Measurements from ENCODE around the gene ZNF281.
"Not testable (repeated sequence)": the region's sequence is repeated elsewhere in the genome, so short reads cannot be mapped to it uniquely, and the experiment has no call there.

ZNF281 gene

DNA sequence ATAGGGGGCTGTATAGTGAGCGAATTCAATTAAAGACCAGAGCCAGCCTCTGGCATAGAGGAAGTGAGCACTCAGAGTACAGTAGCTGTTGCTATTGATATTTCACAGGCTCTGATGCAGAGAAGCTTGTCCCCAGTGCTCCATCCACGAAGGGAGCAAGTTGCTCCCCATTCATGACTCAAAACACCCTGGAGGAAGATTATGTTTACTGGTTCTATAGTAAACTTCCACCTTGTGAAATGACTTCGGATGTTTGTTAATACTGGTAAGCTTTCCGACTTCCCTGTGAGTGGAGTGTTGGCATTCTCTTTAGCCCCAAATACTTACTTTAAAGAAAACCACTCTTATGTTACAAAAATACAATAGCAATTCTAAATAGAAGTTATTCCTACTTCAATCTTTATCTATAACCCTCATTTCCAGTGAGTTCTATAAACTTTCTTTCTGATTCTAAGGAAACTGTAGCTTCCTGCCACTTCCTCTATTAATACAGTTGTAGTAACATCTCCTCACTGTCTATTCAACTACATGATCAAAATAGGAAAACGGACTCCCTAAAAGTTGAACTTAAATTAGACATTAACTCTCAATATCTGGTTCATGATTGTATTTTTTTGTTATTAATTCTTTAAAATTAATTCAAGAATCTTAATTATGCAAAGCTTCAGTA is 46.4 kb downstream of the ZNF281 start:
- no peak for DNase-seq

DNA sequence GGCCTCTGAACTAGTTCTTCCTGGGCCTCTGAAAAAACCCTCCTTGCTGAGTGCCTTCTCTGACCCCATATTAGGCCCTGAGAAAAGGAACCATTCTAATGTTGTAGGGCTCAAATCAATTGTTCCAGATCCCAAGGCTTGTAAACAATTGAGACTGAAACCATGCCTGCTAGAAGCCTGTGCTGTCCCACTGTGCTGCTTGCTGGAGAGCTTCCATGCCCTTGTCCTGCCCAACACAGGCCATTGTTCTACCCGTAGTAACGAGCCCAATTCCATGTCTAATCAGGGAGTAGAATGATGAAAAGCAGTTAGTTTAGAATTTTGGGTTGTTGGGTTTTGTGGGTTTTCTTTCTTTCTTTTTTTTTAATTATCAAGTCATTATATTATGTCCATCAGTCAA is 47.4 kb downstream of the ZNF281 start:
- no peak for DNase-seq

DNA sequence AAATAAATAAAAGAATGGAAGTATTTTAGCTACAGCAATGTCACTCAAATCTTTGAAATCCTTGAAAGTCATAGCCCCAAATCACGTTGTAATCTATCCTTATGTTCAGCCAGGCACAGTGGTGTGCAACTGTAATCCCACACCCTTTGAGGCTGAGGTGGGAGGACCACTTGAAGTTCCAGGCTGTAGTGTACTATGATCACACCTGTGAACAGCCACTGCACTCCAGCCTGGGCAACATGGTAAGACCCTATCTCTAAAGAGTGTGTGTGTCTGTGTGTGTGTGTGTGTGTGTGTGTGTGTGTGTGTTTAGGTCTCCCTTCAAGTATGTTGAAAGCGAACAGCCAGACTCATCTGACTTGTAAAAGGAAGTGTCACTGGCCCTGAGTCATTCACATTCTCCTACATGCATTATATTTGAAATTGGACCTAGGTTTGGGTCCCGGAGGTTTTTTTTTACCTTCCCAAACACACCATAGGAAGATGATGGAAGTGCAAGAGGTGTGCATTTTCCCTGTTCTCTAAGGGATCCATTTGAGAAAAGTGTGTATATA is 50.1 kb downstream of the ZNF281 start:
- no peak for DNase-seq

DNA sequence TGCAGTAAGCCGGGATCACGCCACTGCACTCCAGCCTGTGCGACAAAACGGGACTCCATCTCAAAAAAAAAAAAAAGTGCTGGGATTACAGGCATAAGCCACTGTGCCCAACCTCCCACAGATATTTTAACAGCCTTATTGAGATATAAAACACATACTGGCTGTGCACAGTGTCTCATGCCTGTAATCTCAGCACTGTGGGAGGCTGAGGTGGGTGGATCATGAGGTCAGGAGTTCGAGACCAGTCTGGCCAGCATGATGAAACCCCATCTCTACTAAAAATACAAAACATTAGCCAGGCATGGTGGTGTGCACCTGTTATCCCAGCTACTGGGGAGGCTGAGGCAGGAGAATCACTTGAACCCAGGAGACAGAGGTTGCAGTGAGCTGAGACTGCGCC is 51.9 kb downstream of the ZNF281 start:
- not testable (repeated sequence) for DNase-seq

DNA sequence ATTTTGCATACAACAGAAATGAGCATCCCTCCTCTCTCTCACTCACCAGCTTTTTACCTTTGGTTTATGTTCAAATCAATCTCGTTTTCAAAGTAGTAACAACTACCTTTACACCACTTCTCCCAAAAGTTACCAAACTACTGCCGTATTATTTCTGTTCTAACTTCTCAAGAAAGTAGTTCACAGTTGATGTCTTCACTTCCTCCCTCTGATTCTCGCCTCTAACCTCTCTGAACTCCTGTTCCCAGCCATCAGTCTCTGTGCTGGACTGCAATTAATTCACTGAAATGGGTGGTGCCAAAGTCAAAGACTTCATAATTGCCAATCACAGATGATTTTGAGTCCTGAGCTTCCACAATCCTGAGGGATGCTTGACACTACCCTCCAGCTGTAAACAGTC is 54.0 kb downstream of the ZNF281 start:
- no peak for DNase-seq
